ENCODE results near the gene CHCHD6.

CHCHD6 gene

DNA sequence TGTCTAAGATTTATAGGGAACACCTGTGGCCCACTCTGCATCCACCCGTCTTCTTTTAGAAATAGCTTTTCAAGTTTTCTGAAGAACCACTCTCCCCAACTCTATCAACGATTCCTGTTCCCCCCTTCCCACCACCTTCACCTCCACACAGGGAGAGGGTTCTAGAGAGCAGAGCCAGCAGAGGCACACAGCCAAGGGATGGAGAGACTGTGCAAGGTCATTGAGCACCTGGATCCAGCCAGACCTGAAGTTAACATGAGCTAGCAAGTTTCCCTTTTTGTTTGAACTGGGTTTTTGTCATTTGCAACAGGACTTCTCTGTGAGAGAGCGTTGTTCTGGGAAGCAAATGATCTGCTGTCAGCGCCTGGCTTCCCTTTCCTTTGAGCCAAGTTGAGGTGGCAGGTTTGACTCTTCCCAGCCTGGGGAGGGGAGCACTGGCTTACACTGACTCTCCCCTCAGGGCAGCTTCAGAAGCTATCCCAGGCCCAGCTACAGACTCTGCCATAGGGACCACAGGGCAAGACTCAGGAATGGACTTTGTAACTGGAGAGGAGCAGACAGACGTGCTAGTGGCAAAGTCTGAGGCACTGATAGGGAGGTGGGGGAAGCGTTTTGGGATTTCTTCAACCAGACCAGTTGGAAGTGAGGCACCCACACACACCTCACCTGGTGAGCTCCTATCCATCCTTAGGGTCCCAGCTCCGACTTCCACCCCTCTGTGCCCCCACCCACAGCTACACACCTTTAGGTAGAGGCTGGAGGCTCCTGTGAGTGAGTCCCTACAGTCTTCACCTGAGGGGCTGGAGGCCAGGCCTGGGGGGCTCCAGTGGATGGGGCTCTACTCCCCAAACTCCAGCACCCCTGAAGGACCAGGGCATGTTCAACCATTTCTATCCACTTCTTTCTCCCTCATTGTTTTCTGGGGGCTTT lies 259.5 kb downstream of the CHCHD6 start:
- Histone ChIP-seq H3K27me3 (ENCODE audit: low read length) (no peaks in the 10 kb centered on the region), H3K79me2 (ENCODE audit: insufficient read depth, low read length) (no peaks in the 10 kb centered on the region), H3K9ac (ENCODE audit: low read length) (no peak overlapping the region), H3K27ac (ENCODE audit: low read depth, low read length) (no peak overlapping the region), H3K9me3 (ENCODE audit: insufficient read depth, low read length) (no peaks in the 10 kb centered on the region), H3K36me3 (ENCODE audit: low read length) (no peaks in the 10 kb centered on the region), H3F3A (ENCODE audit: insufficient read depth) (no peaks in the 10 kb centered on the region), H3K4me3 (ENCODE audit: insufficient read depth, low read length, poor library complexity, severe bottlenecking) (no peak overlapping the region), H4K20me1 (ENCODE audit: low read depth, low read length) (no peaks in the 10 kb centered on the region), H3K9me2 (replicated peaks; ENCODE audit: insufficient read depth, low read length) (no peaks in the 10 kb centered on the region), H3K4me2 (ENCODE audit: low read depth, low read length, poor library complexity, severe bottlenecking) (no peak overlapping the region), H2AFZ (ENCODE audit: low read depth, low read length, severe bottlenecking) (no peak overlapping the region)
- no peak for TF ChIP-seq EZH2phosphoT487 (conservative IDR thresholded peaks at IDR 0.05; ENCODE audit: low read length)
- TF ChIP-seq, protein P1, sequence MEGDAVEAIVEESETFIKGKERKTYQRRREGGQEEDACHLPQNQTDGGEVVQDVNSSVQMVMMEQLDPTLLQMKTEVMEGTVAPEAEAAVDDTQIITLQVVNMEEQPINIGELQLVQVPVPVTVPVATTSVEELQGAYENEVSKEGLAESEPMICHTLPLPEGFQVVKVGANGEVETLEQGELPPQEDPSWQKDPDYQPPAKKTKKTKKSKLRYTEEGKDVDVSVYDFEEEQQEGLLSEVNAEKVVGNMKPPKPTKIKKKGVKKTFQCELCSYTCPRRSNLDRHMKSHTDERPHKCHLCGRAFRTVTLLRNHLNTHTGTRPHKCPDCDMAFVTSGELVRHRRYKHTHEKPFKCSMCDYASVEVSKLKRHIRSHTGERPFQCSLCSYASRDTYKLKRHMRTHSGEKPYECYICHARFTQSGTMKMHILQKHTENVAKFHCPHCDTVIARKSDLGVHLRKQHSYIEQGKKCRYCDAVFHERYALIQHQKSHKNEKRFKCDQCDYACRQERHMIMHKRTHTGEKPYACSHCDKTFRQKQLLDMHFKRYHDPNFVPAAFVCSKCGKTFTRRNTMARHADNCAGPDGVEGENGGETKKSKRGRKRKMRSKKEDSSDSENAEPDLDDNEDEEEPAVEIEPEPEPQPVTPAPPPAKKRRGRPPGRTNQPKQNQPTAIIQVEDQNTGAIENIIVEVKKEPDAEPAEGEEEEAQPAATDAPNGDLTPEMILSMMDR (IDR thresholded peaks at IDR 0.05; ENCODE audit: insufficient read depth, low read length, poor library complexity, severe bottlenecking) = no peak

DNA sequence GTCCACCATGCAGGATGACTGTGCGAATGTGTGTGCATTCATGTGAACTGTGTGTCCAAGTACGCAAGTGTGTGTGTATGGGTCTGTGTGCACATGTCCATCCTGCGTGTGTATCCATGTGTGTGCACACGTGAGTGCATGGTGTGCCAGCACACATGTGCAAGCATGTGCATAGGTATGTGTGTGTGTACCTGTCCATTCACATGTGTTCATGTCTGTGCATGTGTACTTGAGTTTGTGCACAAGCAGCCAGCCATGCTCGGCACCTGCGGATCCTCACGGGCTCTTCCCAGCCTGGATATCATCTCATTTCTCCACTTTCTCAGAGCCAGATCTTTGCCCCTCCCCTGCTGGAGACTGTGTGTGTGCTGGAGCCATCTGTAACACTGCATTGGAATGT lies 260.2 kb downstream of the CHCHD6 start:
- Histone ChIP-seq H3K9ac (ENCODE audit: low read length) (no peak overlapping the region), H3K4me3 (ENCODE audit: insufficient read depth, low read length, poor library complexity, severe bottlenecking) (no peak overlapping the region), H3K36me3 (ENCODE audit: low read length) (no peaks in the 10 kb centered on the region), H3F3A (ENCODE audit: insufficient read depth) (no peaks in the 10 kb centered on the region), H3K27me3 (ENCODE audit: low read length) (no peaks in the 10 kb centered on the region), H2AFZ (ENCODE audit: low read depth, low read length, severe bottlenecking) (no peak overlapping the region), H3K4me2 (ENCODE audit: low read depth, low read length, poor library complexity, severe bottlenecking) (no peak overlapping the region), H3K9me3 (ENCODE audit: insufficient read depth, low read length) (no peaks in the 10 kb centered on the region), H3K9me2 (replicated peaks; ENCODE audit: insufficient read depth, low read length) (no peaks in the 10 kb centered on the region), H3K27ac (ENCODE audit: low read depth, low read length) (no peak overlapping the region), H3K79me2 (ENCODE audit: insufficient read depth, low read length) (no peaks in the 10 kb centered on the region), H4K20me1 (ENCODE audit: low read depth, low read length) (no peaks in the 10 kb centered on the region)
- TF ChIP-seq, protein P1 (IDR thresholded peaks at IDR 0.05; ENCODE audit: insufficient read depth, low read length, poor library complexity, severe bottlenecking) = no peak
- TF ChIP-seq EZH2phosphoT487 (conservative IDR thresholded peaks at IDR 0.05; ENCODE audit: low read length) = no peak

DNA sequence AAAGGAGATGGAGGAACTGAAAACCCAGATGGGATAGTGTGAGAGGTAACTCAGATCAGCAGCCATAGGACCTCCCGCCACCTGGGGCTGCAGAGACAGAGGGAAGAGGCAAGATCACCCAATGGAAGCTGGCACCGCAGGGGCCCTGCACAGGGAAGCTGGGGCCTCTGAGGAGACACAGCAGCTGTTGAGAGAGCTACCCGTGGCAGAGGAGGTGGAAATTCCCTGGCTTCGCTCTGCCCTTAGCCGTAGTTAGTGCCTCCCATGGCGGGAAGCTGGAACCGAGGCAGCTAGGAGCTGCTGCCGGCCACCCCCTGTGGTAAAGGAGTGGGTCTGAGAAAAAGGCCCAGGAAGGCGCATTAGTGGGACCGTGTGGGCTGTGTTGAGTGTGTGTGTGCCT lies 260.9 kb downstream of the CHCHD6 start:
- H3K27me3 ChIP-seq (ENCODE audit: low read length) = no peaks in the 10 kb centered on the region
- no peaks in the 10 kb centered on the region for H3F3A ChIP-seq (ENCODE audit: insufficient read depth)
- H3K9me3 ChIP-seq (ENCODE audit: insufficient read depth, low read length) = no peaks in the 10 kb centered on the region
- H3K79me2 ChIP-seq (ENCODE audit: insufficient read depth, low read length) = no peaks in the 10 kb centered on the region
- no peaks in the 10 kb centered on the region for H4K20me1 ChIP-seq (ENCODE audit: low read depth, low read length)
- no peak overlapping the region for H3K9ac ChIP-seq (ENCODE audit: low read length)
- H3K36me3 ChIP-seq (ENCODE audit: low read length) = no peaks in the 10 kb centered on the region
- no peak overlapping the region for H3K4me3 ChIP-seq (ENCODE audit: insufficient read depth, low read length, poor library complexity, severe bottlenecking)
- no peak overlapping the region for H2AFZ ChIP-seq (ENCODE audit: low read depth, low read length, severe bottlenecking)
- H3K9me2 ChIP-seq (replicated peaks; ENCODE audit: insufficient read depth, low read length) = no peaks in the 10 kb centered on the region
- TF ChIP-seq EZH2phosphoT487 (conservative IDR thresholded peaks at IDR 0.05; ENCODE audit: low read length) = no peak
- TF ChIP-seq, protein P1 (IDR thresholded peaks at IDR 0.05; ENCODE audit: insufficient read depth, low read length, poor library complexity, severe bottlenecking) = no peak
- no peak overlapping the region for H3K27ac ChIP-seq (ENCODE audit: low read depth, low read length)
- H3K4me2 ChIP-seq (ENCODE audit: low read depth, low read length, poor library complexity, severe bottlenecking) = no peak overlapping the region
